NCI-H1048 (cell line): ENCODE measurements around the gene GRIN2B.
A peak's percentile ranks its signal among the peaks of the same experiment; 100 is the strongest.

Experiments
- DNase-seq: peaks from one replicate; lab custom pipeline; 2025; lab: John Stamatoyannopoulos, UW

GRIN2B gene

DNA sequence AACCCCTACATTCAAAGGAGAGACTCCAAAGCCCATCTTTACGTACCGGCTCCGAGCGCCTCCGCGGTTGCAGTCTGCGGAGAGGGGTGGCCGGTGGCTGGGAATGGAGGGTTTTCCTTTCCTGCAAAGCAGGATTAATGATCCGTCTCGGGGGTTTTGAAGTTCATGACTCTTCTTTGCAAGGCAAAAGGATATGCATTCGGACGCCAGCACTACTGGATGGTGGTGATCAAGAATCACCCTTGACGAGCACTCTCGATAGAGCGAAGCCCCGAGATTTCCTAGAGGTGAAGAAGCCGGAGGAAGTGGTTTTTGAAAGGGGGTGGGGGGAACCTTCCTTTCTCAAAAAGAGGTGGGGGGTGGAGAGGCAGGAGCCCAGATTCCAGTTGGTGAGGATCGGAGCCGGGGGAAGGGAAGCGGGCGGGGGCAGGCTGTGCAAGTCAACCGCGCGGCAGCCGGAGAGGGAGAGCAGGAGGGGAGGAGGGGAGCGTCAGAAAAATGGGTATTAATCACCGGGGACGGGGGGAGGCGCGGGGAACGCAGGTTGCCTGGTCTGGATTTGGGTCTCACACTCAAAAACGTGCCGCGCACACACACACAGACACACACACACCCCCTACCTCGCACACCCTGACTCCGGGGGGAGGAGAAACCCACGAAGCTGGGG lies at the start of gene GRIN2B:
GRIN2B (minus strand) TSS at position 307 of the 667 bp plus-strand sequence. CDS start 115,394 bp downstream, outside the sequence.
- no peak for DNase-seq

DNA sequence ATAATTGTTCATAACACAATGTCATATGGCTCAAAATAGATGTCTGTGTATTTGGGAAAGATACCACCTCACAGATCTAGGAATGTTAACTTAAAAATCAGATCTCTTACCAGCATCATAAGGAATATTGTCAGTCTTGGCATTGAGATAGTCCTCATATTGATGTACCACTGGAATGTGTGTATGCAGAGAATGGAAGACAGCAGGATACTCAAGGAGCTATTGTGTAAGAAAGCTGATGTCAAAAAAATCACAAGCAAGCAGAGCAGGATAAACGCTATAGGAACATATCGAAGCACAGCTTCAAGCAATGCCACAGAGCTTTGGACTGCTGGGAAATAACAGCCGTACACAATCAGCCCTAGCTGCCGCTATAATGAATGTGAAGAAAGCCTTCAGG lies 45.1 kb upstream of the GRIN2B start:
- DNase-seq = no peak

DNA sequence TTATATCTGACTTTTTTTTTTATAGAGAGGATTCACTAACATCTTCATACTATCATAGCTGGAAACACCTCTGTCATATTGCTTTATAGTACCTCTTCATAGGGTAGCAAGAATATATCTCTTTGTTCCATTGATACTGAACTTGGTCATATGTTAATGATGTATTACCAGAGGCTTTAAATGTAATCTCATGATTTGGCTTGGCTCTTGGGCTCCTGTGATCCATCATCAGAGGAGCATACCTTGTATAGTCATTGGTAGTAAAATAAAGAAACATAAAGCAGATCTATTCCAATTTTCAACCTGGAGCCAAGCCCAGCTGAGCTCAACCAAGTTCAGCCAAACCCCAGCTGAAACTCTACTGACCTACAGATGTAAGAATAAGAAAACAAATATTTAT lies 43.2 kb upstream of the GRIN2B start:
- no peak for DNase-seq

DNA sequence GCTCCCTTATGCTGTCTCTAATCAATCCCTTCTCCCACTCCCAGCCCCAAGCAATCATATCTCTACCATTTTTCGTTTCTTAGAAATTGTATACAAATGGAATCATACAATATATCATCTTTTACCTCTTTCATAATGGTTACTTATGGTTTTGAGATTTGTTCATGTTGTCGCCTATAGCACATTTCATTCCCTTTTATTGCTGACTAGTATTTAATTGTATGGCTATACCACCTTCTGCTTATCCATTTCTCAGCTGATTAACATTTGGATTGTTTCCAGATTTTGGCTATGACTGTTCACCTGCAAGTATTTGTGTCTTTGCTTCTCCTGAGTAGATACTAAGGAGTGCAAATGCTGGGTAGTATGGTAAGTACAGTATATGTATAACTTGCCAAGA lies 36.7 kb upstream of the GRIN2B start:
- DNase-seq = no peak

DNA sequence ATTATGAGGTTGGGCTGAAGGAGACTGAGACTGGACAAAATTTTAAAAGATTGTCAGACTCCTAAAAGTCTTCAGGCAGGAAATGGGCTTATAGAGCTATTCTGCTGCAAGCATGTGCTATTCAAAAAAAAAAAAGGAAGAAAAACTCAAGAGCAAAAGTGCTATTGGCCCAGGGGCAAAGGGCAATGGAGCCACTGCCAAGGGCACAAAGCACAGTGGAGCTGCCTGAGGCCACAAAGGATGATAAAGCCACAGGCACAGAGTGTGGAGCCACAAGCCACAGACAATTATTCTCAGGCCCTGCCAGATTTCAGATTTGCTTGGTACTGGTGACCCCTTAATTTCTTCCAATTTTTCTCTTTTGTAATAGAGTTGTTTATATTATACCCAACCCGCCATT lies 29.6 kb upstream of the GRIN2B start:
- DNase-seq = no peak

DNA sequence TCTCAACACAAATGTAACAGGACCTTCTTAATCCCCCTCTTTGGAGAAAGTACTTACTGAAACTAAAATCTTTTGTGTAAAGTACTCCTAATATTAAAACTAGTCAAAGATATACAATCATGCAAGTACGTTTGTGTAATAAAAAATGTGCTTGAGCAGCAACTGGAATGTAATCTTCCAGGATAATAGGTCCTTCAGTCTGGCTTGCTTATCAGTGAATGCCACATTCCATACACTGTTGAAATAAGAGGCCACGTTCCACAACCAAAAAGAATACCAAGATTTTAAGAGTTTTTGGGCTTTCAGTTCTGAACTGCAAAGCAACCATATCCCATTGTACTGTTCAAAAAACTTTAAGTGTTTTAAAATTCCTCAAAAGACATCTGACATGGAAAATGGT lies 26.2 kb upstream of the GRIN2B start:
- DNase-seq = no peak

DNA sequence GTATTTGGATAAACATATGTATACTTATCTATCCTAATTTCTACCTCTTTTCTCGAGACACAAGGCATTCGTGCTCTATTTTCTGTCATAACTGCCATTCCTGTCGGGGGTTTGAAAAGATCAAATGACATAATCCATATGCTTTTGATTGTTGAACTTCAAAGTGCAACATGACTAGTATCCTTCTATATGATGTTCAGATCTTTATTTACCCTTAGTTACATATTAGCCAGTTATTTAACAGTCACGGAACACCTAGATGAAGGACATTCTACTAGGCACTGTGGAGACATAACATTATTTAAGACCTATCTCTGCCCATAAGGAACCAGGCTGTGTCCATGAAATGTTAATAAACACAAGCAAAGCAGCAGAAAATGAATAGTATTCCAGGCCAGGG lies 11.2 kb upstream of the GRIN2B start:
- DNase-seq = no peak

DNA sequence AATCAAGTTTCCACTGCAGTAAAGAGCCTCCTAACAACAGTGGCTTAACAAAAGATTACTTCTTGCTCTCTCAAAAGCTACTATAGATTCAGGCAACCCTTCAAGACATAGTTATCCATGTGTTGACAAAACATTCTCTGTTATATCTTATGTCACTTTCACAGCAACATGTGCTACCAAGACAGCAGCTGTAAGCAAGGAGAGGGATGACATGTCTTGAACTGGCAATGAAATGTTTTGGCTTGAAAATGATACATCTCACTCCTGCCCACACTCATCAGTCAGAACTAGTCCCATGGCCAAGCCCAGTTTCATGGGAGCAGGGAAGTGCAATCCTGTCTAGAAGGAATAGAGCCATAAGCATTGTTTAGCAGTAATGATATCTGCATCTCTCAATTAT lies 10.7 kb upstream of the GRIN2B start:
- no peak for DNase-seq

DNA sequence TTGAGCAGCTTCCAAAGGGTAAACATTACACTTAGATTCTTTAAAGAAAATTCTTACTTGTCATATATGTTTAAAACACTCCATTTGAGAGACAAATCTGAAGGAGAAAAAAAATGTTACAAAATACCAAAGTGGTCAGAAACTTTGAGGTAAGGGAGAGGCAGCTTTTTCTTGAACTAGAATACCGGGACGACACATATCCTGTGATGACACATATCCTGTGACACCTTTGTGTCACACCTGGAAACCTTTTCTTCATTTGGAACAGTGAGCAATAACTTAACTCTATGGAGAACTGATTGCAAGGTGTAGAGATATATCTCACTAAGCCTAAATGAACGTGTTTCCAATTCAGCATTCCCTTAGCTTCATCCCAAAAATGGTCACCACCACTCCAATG lies 4.6 kb upstream of the GRIN2B start:
- no peak for DNase-seq

DNA sequence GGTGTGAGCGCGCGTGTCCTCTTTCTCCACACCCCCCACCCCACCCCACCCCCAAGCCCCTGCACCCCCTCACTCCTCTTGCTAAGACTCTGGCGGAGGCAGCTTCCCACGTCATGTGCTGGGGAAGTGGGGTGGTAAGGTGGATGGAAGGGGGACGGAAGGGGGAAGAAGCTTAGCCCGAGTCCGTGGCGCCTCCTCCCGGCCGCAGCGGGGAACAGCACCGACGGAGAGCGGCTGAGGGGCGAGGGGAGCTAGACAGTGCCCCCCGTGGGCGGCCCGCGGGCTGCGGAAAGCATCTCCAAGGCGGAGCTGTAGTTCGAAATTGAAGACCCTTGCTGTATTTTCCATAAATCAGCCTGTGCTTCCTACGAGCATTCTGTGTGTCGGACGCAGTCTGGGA lies 588 bp upstream of the GRIN2B start:
- no peak for DNase-seq

DNA sequence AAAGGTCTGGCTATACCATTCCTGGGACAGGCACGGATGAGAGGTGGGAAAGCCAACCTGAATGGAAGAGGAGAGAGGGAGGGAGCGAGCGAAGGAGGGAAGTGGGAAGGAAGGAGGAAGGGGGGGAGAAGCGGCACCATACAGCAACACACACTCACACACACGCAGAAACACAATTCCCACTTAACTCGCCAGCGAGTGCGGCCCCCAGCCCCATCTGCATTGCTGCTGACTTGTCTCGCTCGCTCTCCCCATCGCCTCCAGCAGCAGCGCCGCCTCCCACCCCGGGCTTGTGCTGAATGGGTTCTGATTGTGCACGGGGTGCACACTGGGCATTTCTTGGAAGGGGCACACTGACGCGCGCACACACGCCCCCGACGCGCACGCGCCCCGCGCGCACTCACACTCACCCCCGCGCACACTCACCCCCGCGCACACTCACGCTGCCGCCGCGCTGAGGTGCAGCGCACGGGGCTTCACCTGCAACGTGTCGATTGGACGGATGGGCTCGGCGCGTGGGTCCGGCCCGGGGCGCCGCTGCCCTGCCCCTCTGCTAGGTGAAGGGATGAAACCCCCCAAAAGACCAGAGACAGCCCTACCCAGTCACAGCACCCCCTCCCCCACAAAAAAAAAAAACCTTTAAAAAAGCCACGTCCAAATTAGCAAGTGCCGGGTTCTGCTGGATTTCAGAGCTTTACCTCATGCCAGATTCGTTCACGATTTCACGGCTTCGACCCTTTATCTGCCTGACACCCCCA lies 685 bp downstream of the GRIN2B start:
- no peak for DNase-seq

DNA sequence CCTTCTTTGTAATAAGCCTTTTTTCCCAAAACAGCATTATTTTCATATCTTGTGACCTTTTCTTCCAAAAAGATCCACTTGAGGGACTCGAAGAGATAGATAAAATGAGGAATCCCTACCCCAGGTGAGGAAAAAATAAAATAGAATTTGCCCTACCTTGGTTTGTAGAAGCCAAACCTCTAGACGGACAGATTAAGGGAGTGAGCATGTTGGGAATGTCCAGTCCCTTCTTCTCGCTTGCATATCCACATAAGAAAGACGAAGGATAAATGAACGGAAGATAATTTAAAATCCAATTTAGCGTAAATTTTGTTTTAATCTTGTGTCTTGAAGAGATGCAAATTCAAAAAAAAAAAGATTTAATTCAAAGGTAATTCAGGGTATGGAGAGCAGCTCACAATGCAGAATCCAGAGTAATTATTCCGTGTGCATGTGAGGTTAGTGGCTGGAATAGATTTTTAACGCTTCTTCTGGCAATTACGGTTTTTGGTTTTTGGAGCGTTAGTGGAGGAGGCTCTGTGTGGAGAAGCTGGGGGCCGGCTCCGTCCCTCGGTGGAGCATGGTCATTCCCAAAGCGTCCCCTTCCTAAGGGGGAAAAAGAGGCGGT lies 1.5 kb downstream of the GRIN2B start:
- no peak for DNase-seq

DNA sequence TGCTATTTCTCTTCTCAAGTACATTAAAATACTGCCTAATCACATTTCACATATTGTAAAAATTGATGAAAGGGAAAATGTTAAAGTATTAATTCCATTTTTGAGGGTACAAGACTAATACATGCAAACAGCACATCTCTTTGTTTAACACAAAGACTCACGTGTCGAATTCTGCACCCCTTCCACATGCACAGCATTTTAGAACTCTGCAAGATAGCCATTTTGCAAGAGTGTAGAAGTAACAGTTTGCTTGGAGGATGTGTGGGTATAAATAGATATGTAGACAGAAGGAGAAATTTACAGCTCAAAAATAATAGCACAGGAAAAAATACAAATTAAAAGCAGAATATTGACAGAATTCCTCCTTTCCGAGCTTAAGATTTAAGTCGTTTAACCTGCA lies 2.5 kb downstream of the GRIN2B start:
- DNase-seq = no peak

DNA sequence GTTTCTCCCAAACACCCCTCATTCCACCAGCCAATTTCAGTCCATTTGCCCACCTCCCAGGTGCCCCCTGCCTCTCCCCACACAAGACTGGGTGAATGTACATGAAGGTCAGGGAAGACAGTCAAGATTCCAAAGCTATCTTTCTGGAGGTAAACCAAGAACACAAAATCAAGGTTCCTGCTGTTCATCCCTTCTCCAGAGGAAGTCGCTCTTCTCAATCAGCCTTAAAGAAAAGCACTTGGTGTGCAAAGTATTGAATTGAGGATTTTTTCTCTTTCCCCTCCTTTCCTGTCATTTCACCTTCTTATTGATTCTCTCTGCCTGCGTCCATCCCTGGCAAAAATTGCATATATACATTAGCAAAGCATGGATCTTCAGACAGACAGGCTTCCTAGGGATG lies 4.5 kb downstream of the GRIN2B start:
- DNase-seq = no peak

DNA sequence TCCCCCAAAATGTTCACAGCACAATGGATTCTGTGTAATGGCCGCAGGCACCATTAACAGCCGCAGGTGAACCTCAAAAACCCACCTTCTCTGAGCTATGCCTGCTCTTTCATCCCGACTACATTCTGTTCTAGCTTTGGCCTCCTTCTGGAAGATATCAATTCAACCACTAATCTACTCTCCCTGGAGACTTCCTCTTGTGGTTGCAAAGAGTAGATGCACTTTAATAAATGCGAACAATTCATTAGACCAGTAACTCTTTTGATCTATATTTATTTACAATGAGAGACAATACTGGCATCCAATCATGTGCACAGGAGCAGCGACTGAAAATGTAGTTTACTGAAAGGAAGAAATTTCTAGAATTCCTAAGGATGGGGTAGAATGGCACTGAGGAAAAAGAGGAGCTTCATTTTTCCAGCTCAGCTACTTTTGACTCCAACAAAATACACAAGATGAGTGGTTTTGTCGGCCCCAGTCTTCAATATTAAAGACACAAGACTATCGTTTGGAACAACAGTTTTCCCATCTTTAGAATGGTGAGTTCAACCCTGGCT lies 5.3 kb downstream of the GRIN2B start:
- no peak for DNase-seq

DNA sequence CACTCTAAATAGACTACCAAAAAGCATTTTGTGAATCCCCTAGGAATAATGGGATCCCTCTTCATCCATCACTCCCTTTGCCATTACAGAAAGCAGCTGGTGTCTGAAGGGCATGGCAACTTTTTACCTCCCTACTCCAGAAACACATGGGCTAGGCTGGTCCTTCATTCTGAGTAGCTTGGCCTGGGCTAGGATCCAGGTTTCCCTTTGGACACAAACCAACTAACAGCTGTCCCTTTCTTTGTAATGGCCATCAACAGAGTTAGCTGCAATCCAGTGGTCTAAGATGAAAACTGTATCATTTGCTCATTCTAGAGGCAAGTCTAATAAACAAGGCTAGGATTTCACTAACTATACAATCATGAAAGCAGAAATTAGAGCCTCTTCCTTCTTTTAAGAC lies 7.4 kb downstream of the GRIN2B start:
- no peak for DNase-seq

DNA sequence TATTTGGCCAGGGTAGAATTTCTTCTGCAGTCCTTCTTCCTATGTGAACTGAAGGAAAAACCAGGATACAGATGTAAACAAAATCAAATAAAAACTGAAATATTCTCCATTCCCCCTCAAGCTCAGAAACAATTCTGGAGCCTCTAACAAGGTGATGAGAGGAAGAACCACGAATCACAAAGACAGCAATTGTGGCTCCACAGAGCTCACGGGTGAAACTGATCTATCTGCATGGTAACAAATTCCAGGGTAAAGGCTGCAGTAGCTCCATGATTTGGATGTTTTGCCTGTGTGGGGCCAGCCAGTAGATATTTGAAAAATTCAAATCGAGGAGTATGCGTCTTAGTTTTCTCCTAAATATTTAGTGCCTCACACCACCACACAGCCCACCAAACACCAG lies 10.6 kb downstream of the GRIN2B start:
- DNase-seq = no peak

DNA sequence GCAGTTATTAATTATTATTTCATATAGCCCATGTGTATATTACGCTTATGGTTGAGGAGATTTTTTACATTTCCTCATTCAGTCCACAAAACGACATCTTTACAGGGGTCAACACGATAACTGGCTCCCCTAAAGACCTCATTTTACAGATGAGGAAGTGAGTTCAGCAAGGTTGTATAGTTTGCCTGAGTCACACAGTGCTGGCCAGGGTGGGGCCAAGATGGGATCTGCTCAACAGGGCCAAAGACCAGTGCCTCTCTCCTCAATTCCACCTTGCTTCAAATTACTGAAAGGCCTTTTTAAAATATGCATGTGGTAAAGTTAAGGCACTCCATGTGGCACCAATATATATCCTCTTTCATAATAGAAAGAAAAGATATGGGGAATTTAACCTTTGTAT lies 13.1 kb downstream of the GRIN2B start:
- DNase-seq = no peak

DNA sequence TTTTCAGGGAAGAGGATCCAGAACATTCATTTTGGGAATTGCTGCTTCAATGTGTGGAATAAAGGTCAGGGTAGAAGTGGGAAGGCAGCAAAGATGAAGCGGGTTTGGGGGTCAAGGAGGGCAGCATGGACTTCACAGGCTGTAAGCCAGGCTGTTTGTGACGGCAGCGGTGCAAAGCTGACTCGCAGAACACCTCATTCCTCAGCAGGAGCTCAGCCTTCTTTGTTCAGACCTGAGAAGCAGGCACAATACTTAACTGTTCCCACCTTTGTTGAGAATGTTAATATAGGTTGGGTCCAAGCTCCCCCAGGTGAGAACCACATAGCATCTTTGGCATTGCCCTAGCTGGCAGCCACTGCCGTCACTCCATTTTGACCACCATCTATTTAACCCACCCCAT lies 16.7 kb downstream of the GRIN2B start:
- DNase-seq = no peak

DNA sequence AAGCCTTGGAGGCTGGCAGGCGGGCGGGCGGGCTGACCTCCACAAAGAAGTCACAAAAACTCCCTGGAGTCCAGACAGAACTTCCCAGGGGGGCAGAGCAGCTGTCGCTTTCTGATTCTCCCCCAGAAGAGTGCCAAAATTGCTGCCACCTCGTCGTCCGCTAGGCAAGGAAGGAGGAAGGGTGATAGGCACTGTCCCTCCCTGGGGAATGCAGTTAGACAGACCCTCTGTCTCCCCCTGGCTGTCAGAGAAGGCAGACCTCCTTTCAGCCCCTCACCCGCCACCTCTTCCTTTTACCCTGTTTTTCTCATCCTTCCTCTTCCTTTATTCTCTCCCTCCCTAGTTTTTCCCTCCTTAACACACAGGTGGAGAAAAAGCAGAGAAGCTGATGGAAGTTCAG lies 18.7 kb downstream of the GRIN2B start:
- DNase-seq = peak; percentile 19

DNA sequence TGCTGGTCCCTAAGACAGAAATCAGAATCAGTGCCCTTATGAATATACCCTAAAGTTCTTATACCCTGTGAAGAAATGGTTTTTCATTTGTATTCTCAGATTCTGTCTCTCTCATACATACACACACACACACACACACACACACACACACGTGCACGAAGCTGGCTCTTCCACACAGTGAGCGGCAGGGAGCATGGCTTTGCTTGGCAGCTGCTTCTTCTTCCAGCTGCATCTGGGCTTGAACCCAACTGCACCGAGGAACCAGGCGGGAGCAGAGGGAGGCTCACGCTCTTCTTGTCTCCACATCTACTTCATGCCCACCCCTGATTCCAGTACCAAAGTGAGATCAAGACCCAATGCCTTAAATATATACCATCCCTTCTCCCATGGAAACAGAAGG lies 19.4 kb downstream of the GRIN2B start:
- DNase-seq = no peak

DNA sequence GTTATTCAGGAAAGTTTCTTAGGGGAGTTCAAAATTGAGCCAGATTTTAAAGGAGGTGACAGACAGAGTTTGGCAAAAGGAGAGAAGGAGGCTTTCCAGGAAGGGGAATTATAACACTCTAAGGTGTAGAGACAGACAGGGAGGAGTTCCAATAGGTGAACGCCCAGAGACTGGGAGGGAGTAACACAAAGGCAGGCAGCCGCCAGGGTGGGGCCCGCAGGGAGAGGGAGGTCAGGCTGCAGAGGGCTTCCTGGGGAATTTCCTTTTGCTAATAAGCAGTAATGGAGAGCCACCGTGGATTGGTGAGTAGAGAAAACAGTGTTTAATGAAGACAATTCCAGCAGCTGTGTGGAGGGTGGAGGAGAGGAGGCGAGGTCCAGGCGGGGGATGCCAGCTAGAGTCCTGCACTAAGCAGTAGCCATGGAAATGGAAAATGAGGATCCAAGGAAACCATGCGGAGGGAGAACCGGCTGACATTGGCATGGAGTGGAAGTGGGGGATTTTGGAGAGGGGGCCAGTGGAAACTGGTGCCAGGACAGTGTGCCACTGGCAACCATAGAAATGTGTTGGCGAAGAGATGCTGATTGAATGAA lies 22.2 kb downstream of the GRIN2B start:
- DNase-seq = no peak

DNA sequence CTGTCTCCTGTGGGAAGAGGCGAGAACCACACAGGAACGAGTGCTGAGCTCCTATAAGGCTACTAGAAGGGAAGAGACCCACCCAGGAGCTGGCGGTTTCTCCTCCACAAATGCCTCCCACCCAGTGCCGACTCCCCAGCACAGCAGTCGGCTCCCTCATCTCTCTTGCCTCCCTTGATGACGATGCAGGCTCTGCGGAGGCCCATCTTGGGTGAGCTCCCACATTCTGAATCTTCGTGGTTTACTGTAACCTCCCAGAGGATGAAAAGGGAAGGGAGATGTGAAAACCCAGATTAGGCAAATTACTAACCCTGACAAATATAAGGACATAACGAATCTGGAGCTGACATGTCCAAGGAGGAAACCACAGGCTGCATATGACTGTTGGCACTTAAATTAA lies 23.8 kb downstream of the GRIN2B start:
- DNase-seq = no peak
